CD4-positive, alpha-beta T cell treated with Interleukin-6 at 100 ng/mL for 8 hours (primary cell): ENCODE data around the gene PRR30.
"Not testable (repeated sequence)": the region's sequence is repeated elsewhere in the genome, so short reads cannot be mapped to it uniquely, and the experiment has no call there.

Experiments
- DNase-seq: peaks from one replicate; pipeline ENCODE4 v3.0.0-alpha.2; 2020; ENCODE audit warnings: mixed read lengths, low spot score

PRR30 gene

GRCh38 chr2:27128668-27129571 lies 10.3 kb downstream of the PRR30 start:
- DNase-seq: no peak

GRCh38 chr2:27127883-27128667 lies 11.1 kb downstream of the PRR30 start:
- DNase-seq: no peak

GRCh38 chr2:27126252-27126710 lies 12.9 kb downstream of the PRR30 start:
- DNase-seq: no peak

- DNase-seq: no peak
These were observed 14.1 kb downstream of the PRR30 start for GRCh38 chr2:27125104-27125503.

- peak; percentile 66 for DNase-seq
These were observed 15.7 kb downstream of the PRR30 start, which contains the start of gene ABHD1 for GRCh38 chr2:27123302-27124150. TSS of gene ABHD1 (plus strand) at chr2:27123815. CDS start at chr2:27123949, 134 bp downstream.

GRCh38 chr2:27122791-27123190 lies 16.4 kb downstream of the PRR30 start:
- no peak for DNase-seq

GRCh38 chr2:27121906-27122305 lies 17.3 kb downstream of the PRR30 start:
- DNase-seq: no peak

- DNase-seq: not testable (repeated sequence)
These were observed 19.9 kb downstream of the PRR30 start for GRCh38 chr2:27119330-27119670.

- no peak for DNase-seq
These were observed 20.5 kb downstream of the PRR30 start, which contains the start of gene CGREF1 for GRCh38 chr2:27118525-27119329. TSS of gene CGREF1 (minus strand) at chr2:27119128. CDS start at chr2:27104366, 14,762 bp downstream.

GRCh38 chr2:27117995-27118524 lies 21.1 kb downstream of the PRR30 start:
- DNase-seq: no peak

- no peak for DNase-seq
These were observed 23.7 kb downstream of the PRR30 start for GRCh38 chr2:27115519-27115918.

- DNase-seq: not testable (repeated sequence)
These were observed 27.7 kb downstream of the PRR30 start for GRCh38 chr2:27111392-27112078.

GRCh38 chr2:27110603-27111352 lies 28.4 kb downstream of the PRR30 start:
- DNase-seq: not testable (repeated sequence)

GRCh38 chr2:27109083-27109482 lies 30.1 kb downstream of the PRR30 start:
- DNase-seq: no peak

GRCh38 chr2:27108221-27108620 lies 31.0 kb downstream of the PRR30 start:
- DNase-seq: no peak

GRCh38 chr2:27105981-27106380 lies 33.2 kb downstream of the PRR30 start:
- no peak for DNase-seq

- no peak for DNase-seq
These were observed 36.9 kb downstream of the PRR30 start for GRCh38 chr2:27102329-27102728.

GRCh38 chr2:27100036-27100435 lies 39.2 kb downstream of the PRR30 start:
- DNase-seq: no peak

- no peak for DNase-seq
These were observed 39.8 kb downstream of the PRR30 start for GRCh38 chr2:27099334-27099955.
